Measurements from ENCODE around the gene GRSF1. TPM values are rescaled to one million over a fixed set of nuclear protein-coding genes. Genes with fewer than 3 reads are reported as not detected.
A peak's percentile ranks its signal among the peaks of the same experiment; 100 is the strongest.

Gene GRSF1
- polyA plus RNA-seq, 6 donors from 2014 or later: 58.6 to 93.9 (median 74.7) TPM

- DNase-seq (no peak), ATAC-seq (ENCODE audit: low read depth in 2 of 2) (no peak)
- peaks cover 0 to 11% of the 10 kb centered on the region in 2 donors for H3K36me3 Mint-ChIP-seq
- no peaks in the 10 kb centered on the region for H3K27me3 Mint-ChIP-seq
- peaks cover 16 to 21% (median 19%) of the 10 kb centered on the region in 3 donors for H3K4me1 Mint-ChIP-seq
- peak overlapping the region in 2 of 6 donors; percentile 8 to 31 for H3K27ac Mint-ChIP-seq
- no peak overlapping the region for H3K4me3 Mint-ChIP-seq
- H3K9me3 Mint-ChIP-seq: peaks cover 0 to 2% (median 0%) of the 10 kb centered on the region in 7 donors
Observed at GRCh38 chr4:70818921-70819320, 20.8 kb downstream of the GRSF1 start.

- no peak for DNase-seq
- Mint-ChIP-seq H3K4me3 (no peak overlapping the region), H3K27me3 (no peaks in the 10 kb centered on the region), H3K9me3 (peaks cover 0 to 2% (median 0%) of the 10 kb centered on the region in 7 donors), H3K4me1 (peaks cover 16 to 21% (median 19%) of the 10 kb centered on the region in 3 donors), H3K36me3 (peaks cover 0 to 11% of the 10 kb centered on the region in 2 donors), H3K27ac (no peak overlapping the region)
- ATAC-seq (ENCODE audit: low read depth in 2 of 2): peak; percentile 40 to 46
Observed at GRCh38 chr4:70818173-70818855, 21.4 kb downstream of the GRSF1 start.

- DNase-seq (no peak), ATAC-seq (ENCODE audit: low read depth in 2 of 2) (no peak)
- Mint-ChIP-seq H3K27ac (no peak overlapping the region), H3K9me3 (peaks cover 0 to 2% (median 0%) of the 10 kb centered on the region in 7 donors), H3K4me3 (no peak overlapping the region), H3K4me1 (peaks cover 16 to 21% (median 19%) of the 10 kb centered on the region in 3 donors), H3K36me3 (peaks cover 0 to 8% of the 10 kb centered on the region in 2 donors), H3K27me3 (no peaks in the 10 kb centered on the region)
Observed at GRCh38 chr4:70816894-70817293, 22.8 kb downstream of the GRSF1 start.

GRCh38 chr4:70815370-70815769 is 24.3 kb downstream of the GRSF1 start:
- Mint-ChIP-seq H3K4me1 (peaks cover 16 to 21% (median 19%) of the 10 kb centered on the region in 3 donors), H3K36me3 (peaks cover 0 to 6% of the 10 kb centered on the region in 2 donors), H3K4me3 (no peak overlapping the region), H3K27me3 (no peaks in the 10 kb centered on the region), H3K27ac (no peak overlapping the region), H3K9me3 (peaks cover 0 to 2% (median 0%) of the 10 kb centered on the region in 7 donors)
- DNase-seq: no peak
- ATAC-seq (ENCODE audit: low read depth in 2 of 2): no peak

- Mint-ChIP-seq H3K4me3 (no peak overlapping the region), H3K9me3 (no peaks in the 10 kb centered on the region), H3K27me3 (no peaks in the 10 kb centered on the region), H3K4me1 (no peaks in the 10 kb centered on the region), H3K27ac (no peak overlapping the region), H3K36me3 (peaks cover 4 to 7% of the 10 kb centered on the region in 2 donors)
- ATAC-seq (ENCODE audit: low read depth in 2 of 2) (no peak), DNase-seq (no peak)
Observed at GRCh38 chr4:70808151-70808550, 31.5 kb downstream of the GRSF1 start.

- no peak overlapping the region for H3K4me3 Mint-ChIP-seq
- H3K4me1 Mint-ChIP-seq: no peaks in the 10 kb centered on the region
- H3K27ac Mint-ChIP-seq: no peak overlapping the region
- H3K27me3 Mint-ChIP-seq: no peaks in the 10 kb centered on the region
- no peak for DNase-seq
- no peaks in the 10 kb centered on the region for H3K9me3 Mint-ChIP-seq
- ATAC-seq (ENCODE audit: low read depth in 2 of 2): no peak
- peaks cover 4 to 7% of the 10 kb centered on the region in 2 donors for H3K36me3 Mint-ChIP-seq
Observed at GRCh38 chr4:70802928-70803580, 36.6 kb downstream of the GRSF1 start.

- ATAC-seq (ENCODE audit: low read depth in 2 of 2) (no peak), DNase-seq (no peak)
- Mint-ChIP-seq H3K27me3 (no peaks in the 10 kb centered on the region), H3K27ac (peak overlapping the region in 1 of 6 donors; percentile 5), H3K4me1 (no peaks in the 10 kb centered on the region), H3K4me3 (no peak overlapping the region), H3K36me3 (peaks cover 8 to 9% of the 10 kb centered on the region in 2 donors), H3K9me3 (no peaks in the 10 kb centered on the region)
Observed at GRCh38 chr4:70801265-70801809, 38.4 kb downstream of the GRSF1 start.

GRCh38 chr4:70793626-70794025 is 46.1 kb downstream of the GRSF1 start:
- DNase-seq (no peak), ATAC-seq (ENCODE audit: low read depth in 2 of 2) (no peak)
- H3K27me3 Mint-ChIP-seq: no peaks in the 10 kb centered on the region
- H3K4me1 Mint-ChIP-seq: peaks cover 0 to 7% (median 6%) of the 10 kb centered on the region in 3 donors
- H3K36me3 Mint-ChIP-seq: peaks cover 20 to 35% of the 10 kb centered on the region in 2 donors
- H3K4me3 Mint-ChIP-seq: peak overlapping the region in 1 of 8 donors; percentile 30
- no peaks in the 10 kb centered on the region for H3K9me3 Mint-ChIP-seq
- H3K27ac Mint-ChIP-seq: peak overlapping the region in 1 of 6 donors; percentile 48

GRCh38 chr4:70788733-70789132 is 51.0 kb downstream of the GRSF1 start:
- ATAC-seq (ENCODE audit: low read depth in 2 of 2): no peak
- no peak for DNase-seq
- Mint-ChIP-seq H3K9me3 (no peaks in the 10 kb centered on the region), H3K4me3 (no peak overlapping the region), H3K4me1 (peaks cover 0 to 7% (median 6%) of the 10 kb centered on the region in 3 donors), H3K27me3 (no peaks in the 10 kb centered on the region), H3K27ac (peak overlapping the region in 2 of 6 donors; percentile 45 to 76), H3K36me3 (peaks cover 21 to 45% of the 10 kb centered on the region in 2 donors)

- no peak overlapping the region for H3K4me3 Mint-ChIP-seq
- peaks cover 25 to 44% of the 10 kb centered on the region in 2 donors for H3K36me3 Mint-ChIP-seq
- no peak for ATAC-seq (ENCODE audit: low read depth in 2 of 2)
- no peak for DNase-seq
- H3K27ac Mint-ChIP-seq: no peak overlapping the region
- peaks cover 0 to 7% (median 6%) of the 10 kb centered on the region in 3 donors for H3K4me1 Mint-ChIP-seq
- H3K27me3 Mint-ChIP-seq: no peaks in the 10 kb centered on the region
- H3K9me3 Mint-ChIP-seq: no peaks in the 10 kb centered on the region
Observed at GRCh38 chr4:70787496-70787895, 52.2 kb downstream of the GRSF1 start.

- DNase-seq (no peak), ATAC-seq (ENCODE audit: low read depth in 2 of 2) (no peak)
- H3K4me1 Mint-ChIP-seq: no peaks in the 10 kb centered on the region
- H3K9me3 Mint-ChIP-seq: no peaks in the 10 kb centered on the region
- peaks cover 15 to 33% of the 10 kb centered on the region in 2 donors for H3K36me3 Mint-ChIP-seq
- H3K4me3 Mint-ChIP-seq: no peak overlapping the region
- H3K27ac Mint-ChIP-seq: no peak overlapping the region
- H3K27me3 Mint-ChIP-seq: no peaks in the 10 kb centered on the region
Observed at GRCh38 chr4:70783096-70783495, 56.6 kb downstream of the GRSF1 start.

- no peak overlapping the region for H3K4me3 Mint-ChIP-seq
- H3K4me1 Mint-ChIP-seq: no peaks in the 10 kb centered on the region
- no peak overlapping the region for H3K27ac Mint-ChIP-seq
- H3K27me3 Mint-ChIP-seq: no peaks in the 10 kb centered on the region
- ATAC-seq (ENCODE audit: low read depth in 2 of 2): no peak
- no peaks in the 10 kb centered on the region for H3K9me3 Mint-ChIP-seq
- DNase-seq: no peak
- H3K36me3 Mint-ChIP-seq: peaks cover 7 to 16% of the 10 kb centered on the region in 2 donors
Observed at GRCh38 chr4:70778888-70779422, 60.7 kb downstream of the GRSF1 start.

GRCh38 chr4:70772929-70773555 is 66.6 kb downstream of the GRSF1 start:
- H3K36me3 Mint-ChIP-seq: peaks cover 0 to 5% of the 10 kb centered on the region in 2 donors
- H3K27me3 Mint-ChIP-seq: no peaks in the 10 kb centered on the region
- DNase-seq (no peak), ATAC-seq (ENCODE audit: low read depth in 2 of 2) (no peak)
- H3K9me3 Mint-ChIP-seq: no peaks in the 10 kb centered on the region
- H3K4me1 Mint-ChIP-seq: peaks cover 0 to 9% (median 4%) of the 10 kb centered on the region in 3 donors
- peak overlapping the region in 1 of 6 donors; percentile 18 for H3K27ac Mint-ChIP-seq
- peak overlapping the region in 2 of 8 donors; percentile 9 to 18 for H3K4me3 Mint-ChIP-seq
